ENCODE data around the gene NR1D2.

NR1D2 gene

DNA sequence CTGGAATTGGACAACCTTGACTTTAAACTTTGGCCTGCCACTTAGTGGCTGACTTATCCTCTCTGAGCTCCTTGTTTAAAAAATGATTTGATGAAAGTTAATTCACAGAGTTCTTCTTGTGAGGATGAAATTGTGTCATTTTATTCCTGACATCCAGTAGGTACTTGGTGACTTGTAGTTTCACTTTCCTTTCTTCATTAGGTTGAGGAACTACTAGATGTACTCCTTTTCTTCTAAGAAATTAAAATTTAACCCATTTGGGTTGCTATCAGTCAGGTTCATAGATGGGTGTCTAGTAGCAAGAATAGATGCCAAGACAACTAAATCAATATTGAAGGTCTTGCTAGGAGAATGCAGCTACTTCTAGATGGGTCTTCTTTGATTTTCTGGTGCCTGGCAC is 5.2 kb downstream of the NR1D2 start:
- H3K4me3 ChIP-seq (ENCODE audit: low read depth, low read length), result no peak overlapping the region
- TF ChIP-seq, protein P1, sequence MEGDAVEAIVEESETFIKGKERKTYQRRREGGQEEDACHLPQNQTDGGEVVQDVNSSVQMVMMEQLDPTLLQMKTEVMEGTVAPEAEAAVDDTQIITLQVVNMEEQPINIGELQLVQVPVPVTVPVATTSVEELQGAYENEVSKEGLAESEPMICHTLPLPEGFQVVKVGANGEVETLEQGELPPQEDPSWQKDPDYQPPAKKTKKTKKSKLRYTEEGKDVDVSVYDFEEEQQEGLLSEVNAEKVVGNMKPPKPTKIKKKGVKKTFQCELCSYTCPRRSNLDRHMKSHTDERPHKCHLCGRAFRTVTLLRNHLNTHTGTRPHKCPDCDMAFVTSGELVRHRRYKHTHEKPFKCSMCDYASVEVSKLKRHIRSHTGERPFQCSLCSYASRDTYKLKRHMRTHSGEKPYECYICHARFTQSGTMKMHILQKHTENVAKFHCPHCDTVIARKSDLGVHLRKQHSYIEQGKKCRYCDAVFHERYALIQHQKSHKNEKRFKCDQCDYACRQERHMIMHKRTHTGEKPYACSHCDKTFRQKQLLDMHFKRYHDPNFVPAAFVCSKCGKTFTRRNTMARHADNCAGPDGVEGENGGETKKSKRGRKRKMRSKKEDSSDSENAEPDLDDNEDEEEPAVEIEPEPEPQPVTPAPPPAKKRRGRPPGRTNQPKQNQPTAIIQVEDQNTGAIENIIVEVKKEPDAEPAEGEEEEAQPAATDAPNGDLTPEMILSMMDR (IDR thresholded peaks at IDR 0.05; ENCODE audit: low read depth, low read length), result no peak
- peak; percentile 10 for DNase-seq (ENCODE audit: low read depth, low spot score)
- in situ Hi-C loops (cut with HindIII; ENCODE audit: low sequenced_read_pairs), result no loop called here

DNA sequence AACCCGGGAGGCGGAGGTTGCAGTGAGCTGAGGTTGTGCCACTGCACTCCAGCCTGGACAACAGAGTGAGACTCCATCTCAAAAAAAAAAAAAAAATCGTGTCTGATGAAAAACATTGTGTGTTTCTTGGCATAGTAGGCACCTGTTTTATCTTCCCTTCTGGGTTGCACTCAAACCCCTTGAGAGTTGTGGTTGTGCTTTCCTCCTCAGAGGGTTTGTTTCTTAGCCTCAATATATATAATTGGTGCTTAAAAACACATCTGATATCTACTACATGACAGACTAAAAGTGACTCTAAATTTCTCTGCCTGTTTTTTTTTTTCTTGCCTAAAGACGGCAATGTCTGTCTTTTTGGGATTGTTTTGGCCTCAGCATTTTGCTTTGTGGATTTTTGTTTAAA is 7.6 kb downstream of the NR1D2 start:
- TF ChIP-seq, protein P1 (IDR thresholded peaks at IDR 0.05; ENCODE audit: low read depth, low read length), result no peak
- no peak for DNase-seq (ENCODE audit: low read depth, low spot score)
- no peak overlapping the region for H3K4me3 ChIP-seq (ENCODE audit: low read depth, low read length)
- in situ Hi-C loops (cut with HindIII; ENCODE audit: low sequenced_read_pairs), result no loop called here

DNA sequence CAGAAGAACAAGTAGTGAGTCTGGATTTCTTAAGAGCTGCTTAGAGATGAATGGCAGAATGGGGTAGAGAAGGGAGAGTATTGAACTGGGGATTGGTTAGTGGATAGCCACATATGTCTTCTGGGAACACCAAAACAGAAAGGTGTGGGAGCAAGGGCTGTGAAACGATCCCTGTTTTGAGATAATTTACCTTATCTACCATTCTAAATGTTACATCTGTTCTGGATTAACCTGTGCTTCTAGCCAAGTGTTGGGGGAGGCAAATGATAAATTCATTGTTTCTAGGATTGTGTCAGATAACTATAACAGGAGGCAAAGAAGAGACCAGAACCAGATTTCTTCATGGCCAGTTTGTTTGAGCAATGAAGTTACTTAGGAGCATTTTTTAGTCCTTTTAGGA is 8.4 kb downstream of the NR1D2 start:
- no peak for DNase-seq (ENCODE audit: low read depth, low spot score)
- TF ChIP-seq, protein P1 (IDR thresholded peaks at IDR 0.05; ENCODE audit: low read depth, low read length), result no peak
- in situ Hi-C loops (cut with HindIII; ENCODE audit: low sequenced_read_pairs), result no loop called here

DNA sequence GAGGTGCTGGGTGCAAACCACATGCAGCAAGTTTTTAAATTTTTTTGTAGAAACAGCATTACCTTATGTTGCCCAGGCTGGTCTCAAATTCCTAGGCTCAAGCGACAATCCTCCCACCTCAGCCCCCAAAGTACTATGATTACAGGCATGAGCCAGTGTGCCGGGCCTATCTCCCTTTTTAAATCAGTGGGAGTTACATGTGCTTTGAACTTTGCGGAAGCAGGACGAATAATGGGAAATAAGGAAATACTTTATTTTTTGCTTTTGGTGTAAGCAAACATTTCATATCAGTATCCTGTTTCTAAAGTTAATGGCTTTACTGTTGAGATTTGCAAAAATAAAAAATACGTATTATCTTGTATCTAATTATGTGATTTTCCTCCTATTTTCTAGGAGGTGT is 9.1 kb downstream of the NR1D2 start:
- H3K4me3 ChIP-seq (ENCODE audit: low read depth, low read length), result no peak overlapping the region
- in situ Hi-C loops (cut with HindIII; ENCODE audit: low sequenced_read_pairs), result no loop called here
- no peak for DNase-seq (ENCODE audit: low read depth, low spot score)
- TF ChIP-seq, protein P1 (IDR thresholded peaks at IDR 0.05; ENCODE audit: low read depth, low read length), result no peak

More for the DNA sequence above, 8.4 kb downstream of the NR1D2 start:
- H3K4me3 ChIP-seq (ENCODE audit: low read depth, low read length), result no peak overlapping the region

DNA sequence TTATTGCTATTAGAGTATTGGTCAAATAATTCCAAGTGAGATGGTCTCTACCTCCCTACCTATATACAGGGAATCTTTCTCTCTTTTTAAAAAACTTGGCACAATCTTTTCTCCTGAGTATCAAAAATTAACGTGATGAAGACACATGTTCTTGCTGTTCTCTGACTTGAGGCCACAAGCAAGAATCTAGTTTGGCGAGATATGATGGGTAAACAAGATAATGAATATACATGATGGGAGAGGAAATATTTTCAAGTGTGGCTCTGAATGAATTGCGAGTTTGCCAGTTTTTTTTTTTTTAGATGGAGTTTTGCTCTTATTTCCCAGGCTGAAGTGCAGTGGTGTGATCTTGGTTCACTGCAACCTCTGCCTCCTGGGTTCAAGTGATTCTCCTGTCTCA is 11.6 kb downstream of the NR1D2 start:
- DNase-seq (ENCODE audit: low read depth, low spot score), result no peak
- in situ Hi-C loops (cut with HindIII; ENCODE audit: low sequenced_read_pairs), result no loop called here
- TF ChIP-seq, protein P1 (IDR thresholded peaks at IDR 0.05; ENCODE audit: low read depth, low read length), result no peak
- no peak overlapping the region for H3K4me3 ChIP-seq (ENCODE audit: low read depth, low read length)

DNA sequence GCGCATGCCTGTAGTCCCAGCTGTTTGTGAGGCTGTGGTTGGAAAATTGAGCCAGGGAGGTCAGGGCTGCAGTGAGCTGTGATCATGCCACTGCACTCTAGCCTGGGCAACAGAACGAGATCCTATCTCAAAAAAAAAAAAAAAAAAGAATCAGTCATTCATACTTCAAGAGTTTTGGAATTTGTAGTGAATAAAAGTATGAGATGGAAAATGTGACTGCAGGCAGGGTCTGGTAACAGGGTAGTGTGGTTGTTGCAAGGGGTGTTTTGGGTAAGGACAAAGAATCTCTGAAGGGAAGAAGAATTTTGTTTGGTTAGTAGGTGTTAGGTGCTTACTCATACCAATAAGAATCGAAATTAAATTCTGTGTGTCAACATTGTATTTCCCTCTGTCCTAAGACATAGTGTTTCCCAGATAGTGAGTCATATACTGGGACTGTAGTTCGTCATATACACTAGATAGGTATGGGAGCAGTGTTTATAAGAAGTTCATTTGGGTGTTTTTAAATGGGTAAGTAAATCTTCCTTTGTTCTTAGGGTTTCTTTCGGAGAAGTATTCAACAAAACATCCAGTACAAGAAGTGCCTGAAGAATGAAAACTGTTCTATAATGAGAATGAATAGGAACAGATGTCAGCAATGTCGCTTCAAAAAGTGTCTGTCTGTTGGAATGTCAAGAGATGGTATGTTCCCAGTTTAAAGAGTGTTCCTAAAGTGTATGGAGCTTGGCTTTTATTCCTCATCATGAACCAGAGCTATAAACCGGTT is 14.2 kb downstream of the NR1D2 start:
- peak; percentile 87 for DNase-seq (ENCODE audit: low read depth, low spot score)
- H3K4me3 ChIP-seq (ENCODE audit: low read depth, low read length), result no peak overlapping the region
- in situ Hi-C loops (cut with HindIII; ENCODE audit: low sequenced_read_pairs), result no loop called here
- TF ChIP-seq, protein P1 (IDR thresholded peaks at IDR 0.05; ENCODE audit: low read depth, low read length), result no peak
